ENCODE measurements around the gene GRIN1. TPM values are rescaled to one million over a fixed set of nuclear protein-coding genes. Genes with fewer than 3 reads are reported as not detected.
A peak's percentile ranks its signal among the peaks of the same experiment; 100 is the strongest.

The GRIN1 gene
- total RNA-seq, 1 experiment from 2014 or later: 2.9 TPM

DNA sequence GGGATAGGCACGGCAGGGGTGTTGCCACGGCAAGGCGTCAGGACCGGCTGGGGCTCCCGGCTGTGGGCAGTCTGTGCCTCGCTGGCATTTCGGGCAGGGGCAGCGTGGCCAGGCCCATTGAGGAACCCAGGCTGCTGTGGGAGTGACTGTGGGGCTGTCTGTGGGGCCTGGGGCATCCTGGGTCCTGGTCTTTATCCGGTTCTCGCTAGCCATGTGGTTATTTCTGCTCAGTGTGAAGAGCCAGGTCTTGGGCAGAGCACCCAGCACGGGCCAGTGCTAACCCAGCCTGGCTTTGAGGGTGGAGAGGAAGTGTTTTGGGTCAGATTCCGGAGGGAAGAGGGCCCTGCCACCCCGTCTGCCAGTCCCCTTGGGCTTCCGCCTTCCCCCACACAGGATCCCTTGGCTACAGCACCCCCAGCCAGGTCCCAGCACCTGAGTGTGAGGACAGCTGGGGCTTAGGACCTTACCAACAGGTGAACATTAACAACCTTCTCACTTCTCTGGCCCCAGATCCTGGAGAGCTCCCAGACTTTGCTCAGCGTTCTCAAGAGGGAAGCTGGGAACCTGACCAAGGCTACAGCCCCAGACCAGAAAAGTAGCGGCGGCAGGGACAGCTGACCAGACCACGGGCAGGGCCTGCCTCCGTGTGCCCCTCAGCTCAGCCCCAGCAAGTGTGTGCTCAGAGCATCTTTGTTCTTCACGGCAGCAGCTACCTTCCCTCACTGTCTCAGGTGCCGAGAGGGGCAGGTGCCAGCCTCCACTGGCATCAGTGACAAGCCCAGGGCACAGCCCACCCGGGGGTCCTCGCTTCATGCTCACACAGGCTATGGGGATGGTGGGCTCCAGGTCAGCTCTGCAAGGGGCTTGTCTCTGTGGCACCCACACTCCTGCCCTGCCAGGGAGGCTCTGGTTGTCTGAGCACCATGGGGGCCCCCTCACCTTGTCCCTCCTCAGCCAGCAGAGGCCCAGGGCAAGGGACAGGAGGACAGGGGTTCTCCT is 50.6 kb downstream of the GRIN1 start:
- peaks cover 10% of the 10 kb centered on the region; the same call in 1 of the 2 replicates for H3K79me2 ChIP-seq (ENCODE audit: insufficient read depth, low read length)
- H3T11ph ChIP-seq (ENCODE audit: low read length): no peak overlapping the region
- Mint-ChIP-seq H3K9me3 (no peaks in the 10 kb centered on the region), H3K4me3 (peak overlapping the region; percentile 94 to 96), H3K27me3 (ENCODE audit: low read depth) (no peaks in the 10 kb centered on the region), H3K4me1 (peaks cover 17 to 22% of the 10 kb centered on the region in 2 experiments), H3K27ac (peak overlapping the region in 2 of 3 experiments; percentile 96 to 97; a peak in 5 of 7 replicates), H3K36me3 (ENCODE audit: insufficient read depth in 1 of 3, low read depth in 3 of 3) (peaks cover 7 to 41% (median 30%) of the 10 kb centered on the region in 3 experiments; a peak in 6 of 7 replicates)
- H3K79me1 ChIP-seq (ENCODE audit: insufficient read depth, low read depth, low read length, poor library complexity, severe bottlenecking): peaks cover 6% of the 10 kb centered on the region
- H3K4me1 ChIP-seq (ENCODE audit: insufficient read depth, low read length): peaks cover 5% of the 10 kb centered on the region; the same call in 1 of the 2 replicates
- H3K14ac ChIP-seq (ENCODE audit: insufficient read depth, low read length): no peak overlapping the region; the same call in 1 of the 2 replicates
- H4K20me1 ChIP-seq (ENCODE audit: control insufficient read depth, insufficient read depth, insufficient read length): no peaks in the 10 kb centered on the region
- H3K4ac ChIP-seq (ENCODE audit: low read depth, low read length): no peak overlapping the region
- no peaks in the 10 kb centered on the region for H3K9me3 ChIP-seq (ENCODE audit: control insufficient read depth, low read depth, low read length)
- H4K91ac ChIP-seq (ENCODE audit: insufficient read length, low read depth, low read length): no peak overlapping the region
- TF ChIP-seq, protein P1, sequence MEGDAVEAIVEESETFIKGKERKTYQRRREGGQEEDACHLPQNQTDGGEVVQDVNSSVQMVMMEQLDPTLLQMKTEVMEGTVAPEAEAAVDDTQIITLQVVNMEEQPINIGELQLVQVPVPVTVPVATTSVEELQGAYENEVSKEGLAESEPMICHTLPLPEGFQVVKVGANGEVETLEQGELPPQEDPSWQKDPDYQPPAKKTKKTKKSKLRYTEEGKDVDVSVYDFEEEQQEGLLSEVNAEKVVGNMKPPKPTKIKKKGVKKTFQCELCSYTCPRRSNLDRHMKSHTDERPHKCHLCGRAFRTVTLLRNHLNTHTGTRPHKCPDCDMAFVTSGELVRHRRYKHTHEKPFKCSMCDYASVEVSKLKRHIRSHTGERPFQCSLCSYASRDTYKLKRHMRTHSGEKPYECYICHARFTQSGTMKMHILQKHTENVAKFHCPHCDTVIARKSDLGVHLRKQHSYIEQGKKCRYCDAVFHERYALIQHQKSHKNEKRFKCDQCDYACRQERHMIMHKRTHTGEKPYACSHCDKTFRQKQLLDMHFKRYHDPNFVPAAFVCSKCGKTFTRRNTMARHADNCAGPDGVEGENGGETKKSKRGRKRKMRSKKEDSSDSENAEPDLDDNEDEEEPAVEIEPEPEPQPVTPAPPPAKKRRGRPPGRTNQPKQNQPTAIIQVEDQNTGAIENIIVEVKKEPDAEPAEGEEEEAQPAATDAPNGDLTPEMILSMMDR (conservative IDR thresholded peaks at IDR 0.05): no peak
- no CpG with 5 or more reads among the region's 23 CpGs for WGBS (ENCODE audit: extremely low coverage, insufficient read length, low lambda C conversion rate)
- H3K18ac ChIP-seq (ENCODE audit: insufficient read length, low read depth, low read length): no peak overlapping the region
- no peak overlapping the region for H2BK5ac ChIP-seq (ENCODE audit: insufficient read length, low read length)
- no peak overlapping the region for H2AFZ ChIP-seq (ENCODE audit: low read length)
- H3K56ac ChIP-seq (ENCODE audit: insufficient read length, low read depth, low read length): no peak overlapping the region
- no peak overlapping the region for H4K5ac ChIP-seq (ENCODE audit: insufficient read length, low read depth, low read length)
- H2BK20ac ChIP-seq (ENCODE audit: low read depth, low read length, poor library complexity, severe bottlenecking): no peak overlapping the region
- no peak overlapping the region for H4K8ac ChIP-seq (replicated peaks; ENCODE audit: insufficient read length, low read depth, low read length)
- H2BK120ac ChIP-seq (ENCODE audit: low read depth, low read length, poor library complexity, severe bottlenecking): no peak overlapping the region
- no peak overlapping the region for H3K23ac ChIP-seq (ENCODE audit: insufficient read length, low read depth, low read length)
- H3K4me2 ChIP-seq (ENCODE audit: insufficient read depth, insufficient read length, low read length): peak overlapping the region; percentile 78
- H2BK15ac ChIP-seq (ENCODE audit: low read depth, low read length): no peak overlapping the region; the same call in 1 of the 2 replicates
- H3K27me3 ChIP-seq (ENCODE audit: insufficient read depth, low read length): no peaks in the 10 kb centered on the region
- H2AK5ac ChIP-seq (ENCODE audit: insufficient read length, low read length): no peak overlapping the region
- no peak for DNase-seq
- peaks cover 13% of the 10 kb centered on the region for H3K23me2 ChIP-seq (ENCODE audit: insufficient read length, low read depth, low read length, poor library complexity, severe bottlenecking)
- H3K9ac ChIP-seq (ENCODE audit: extremely low read depth, insufficient read length, low read length): peak overlapping the region; percentile 41
- H2BK12ac ChIP-seq (ENCODE audit: insufficient read length, low read depth, low read length): no peak overlapping the region
- no peak overlapping the region for H3K27ac ChIP-seq (ENCODE audit: insufficient read length, low read depth, low read length)

All from H9 (cell line).